Measurements from ENCODE around the gene DISC1.

DISC1 gene

DNA sequence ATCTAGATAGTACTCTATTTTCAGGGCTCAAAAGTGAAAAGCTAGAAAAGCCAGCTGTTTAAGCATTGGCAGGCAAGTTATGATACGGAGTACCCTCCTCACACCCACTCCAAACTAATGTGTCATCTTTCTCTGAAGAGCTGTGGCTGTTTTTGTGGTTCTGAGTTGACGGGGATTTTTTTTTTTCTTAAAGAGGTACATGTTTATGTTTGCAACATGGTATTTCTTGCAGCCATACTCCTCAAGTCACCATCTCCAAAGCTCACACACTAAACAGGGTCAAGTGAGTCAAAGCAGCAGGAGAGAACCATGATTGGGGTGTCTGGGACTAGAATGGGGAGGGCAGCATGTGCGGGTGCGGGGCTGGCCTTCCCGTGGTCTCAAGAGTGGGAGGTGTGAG lies 347.2 kb downstream of the DISC1 start:
- no peak overlapping the region for H3K4me3 ChIP-seq (ENCODE audit: low read length)
- TF ChIP-seq, protein P1, sequence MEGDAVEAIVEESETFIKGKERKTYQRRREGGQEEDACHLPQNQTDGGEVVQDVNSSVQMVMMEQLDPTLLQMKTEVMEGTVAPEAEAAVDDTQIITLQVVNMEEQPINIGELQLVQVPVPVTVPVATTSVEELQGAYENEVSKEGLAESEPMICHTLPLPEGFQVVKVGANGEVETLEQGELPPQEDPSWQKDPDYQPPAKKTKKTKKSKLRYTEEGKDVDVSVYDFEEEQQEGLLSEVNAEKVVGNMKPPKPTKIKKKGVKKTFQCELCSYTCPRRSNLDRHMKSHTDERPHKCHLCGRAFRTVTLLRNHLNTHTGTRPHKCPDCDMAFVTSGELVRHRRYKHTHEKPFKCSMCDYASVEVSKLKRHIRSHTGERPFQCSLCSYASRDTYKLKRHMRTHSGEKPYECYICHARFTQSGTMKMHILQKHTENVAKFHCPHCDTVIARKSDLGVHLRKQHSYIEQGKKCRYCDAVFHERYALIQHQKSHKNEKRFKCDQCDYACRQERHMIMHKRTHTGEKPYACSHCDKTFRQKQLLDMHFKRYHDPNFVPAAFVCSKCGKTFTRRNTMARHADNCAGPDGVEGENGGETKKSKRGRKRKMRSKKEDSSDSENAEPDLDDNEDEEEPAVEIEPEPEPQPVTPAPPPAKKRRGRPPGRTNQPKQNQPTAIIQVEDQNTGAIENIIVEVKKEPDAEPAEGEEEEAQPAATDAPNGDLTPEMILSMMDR (conservative IDR thresholded peaks at IDR 0.05; ENCODE audit: low read depth, low read length), result no peak
- DNase-seq (ENCODE audit: low read depth), result no peak

DNA sequence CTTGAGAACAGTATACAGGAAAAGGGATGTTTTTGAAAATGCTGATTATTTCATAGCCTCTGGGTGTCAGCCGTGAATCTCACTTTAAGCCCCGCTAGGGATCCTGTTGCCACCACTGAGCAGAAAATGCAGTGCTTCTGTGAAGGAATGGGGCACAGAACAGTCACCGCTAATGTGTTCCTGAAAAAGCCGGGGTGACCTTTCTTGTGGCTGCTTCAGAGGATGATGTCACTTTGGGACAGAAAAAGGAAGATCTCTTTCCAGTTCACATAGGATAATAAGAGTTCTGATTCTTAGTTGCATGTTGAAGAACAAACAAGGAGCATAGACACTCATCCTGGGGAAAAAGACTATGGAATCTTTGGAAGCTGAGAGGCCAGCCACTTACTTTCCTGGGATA lies 349.6 kb downstream of the DISC1 start:
- TF ChIP-seq, protein P1 (conservative IDR thresholded peaks at IDR 0.05; ENCODE audit: low read depth, low read length), result no peak
- no peak for DNase-seq (ENCODE audit: low read depth)
- no peak overlapping the region for H3K4me3 ChIP-seq (ENCODE audit: low read length)

DNA sequence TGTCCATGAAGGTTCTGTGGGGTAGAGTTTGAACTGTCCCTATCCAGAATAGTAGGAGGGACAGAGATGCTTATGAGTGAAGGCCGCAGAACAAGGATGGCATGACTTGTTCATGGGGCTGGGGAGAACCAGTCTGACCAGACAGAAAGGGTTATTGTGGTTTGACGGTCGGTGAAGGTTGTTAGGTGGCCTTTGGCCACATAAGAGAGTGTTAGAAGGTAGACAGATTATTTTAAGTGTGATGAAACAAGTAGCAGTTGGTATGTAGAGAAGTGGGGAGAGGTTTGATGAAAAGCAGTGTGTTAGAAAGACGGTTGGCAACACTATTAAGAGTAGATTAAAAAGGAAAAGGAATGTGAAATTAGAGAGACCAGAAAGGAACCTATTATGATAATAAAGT lies 355.1 kb downstream of the DISC1 start:
- no peak overlapping the region for H3K4me3 ChIP-seq (ENCODE audit: low read length)
- TF ChIP-seq, protein P1 (conservative IDR thresholded peaks at IDR 0.05; ENCODE audit: low read depth, low read length), result no peak
- no peak for DNase-seq (ENCODE audit: low read depth)

DNA sequence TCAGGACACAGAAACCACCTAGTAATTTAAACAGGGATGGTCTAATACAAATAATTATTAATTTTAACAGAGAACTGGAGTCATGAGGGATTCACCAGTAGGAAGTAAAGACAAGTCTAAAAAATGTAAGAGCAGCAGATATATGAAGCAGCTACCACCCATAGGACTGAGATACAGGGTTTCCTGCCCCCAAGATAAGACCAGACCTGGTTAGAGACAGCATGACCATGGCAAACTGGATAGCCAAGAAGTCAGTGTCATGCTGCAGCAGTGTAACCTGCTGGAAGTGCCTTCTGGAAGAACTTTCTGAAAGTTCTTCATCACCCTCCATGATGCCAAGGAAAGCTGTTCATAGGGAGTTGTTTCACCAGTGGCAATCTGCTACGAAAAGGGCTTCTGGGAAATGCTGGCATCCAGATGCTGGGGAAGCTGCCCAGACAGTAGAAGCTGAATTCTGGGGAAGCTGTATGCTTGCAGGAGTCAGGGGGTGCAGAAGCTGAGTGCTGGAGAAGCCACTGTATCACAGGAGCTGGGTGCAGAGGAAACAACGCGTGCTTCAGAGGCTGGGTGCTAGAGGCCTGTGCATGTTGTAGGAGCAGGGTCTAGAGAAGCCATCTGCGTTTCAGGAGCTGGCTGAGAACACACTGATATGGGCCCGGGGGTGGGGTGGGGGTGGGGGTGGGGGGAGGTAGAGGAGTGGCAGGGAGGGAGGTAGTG lies 356.4 kb downstream of the DISC1 start:
- TF ChIP-seq, protein P1 (conservative IDR thresholded peaks at IDR 0.05; ENCODE audit: low read depth, low read length), result no peak
- DNase-seq (ENCODE audit: low read depth), result no peak
- no peak overlapping the region for H3K4me3 ChIP-seq (ENCODE audit: low read length)

DNA sequence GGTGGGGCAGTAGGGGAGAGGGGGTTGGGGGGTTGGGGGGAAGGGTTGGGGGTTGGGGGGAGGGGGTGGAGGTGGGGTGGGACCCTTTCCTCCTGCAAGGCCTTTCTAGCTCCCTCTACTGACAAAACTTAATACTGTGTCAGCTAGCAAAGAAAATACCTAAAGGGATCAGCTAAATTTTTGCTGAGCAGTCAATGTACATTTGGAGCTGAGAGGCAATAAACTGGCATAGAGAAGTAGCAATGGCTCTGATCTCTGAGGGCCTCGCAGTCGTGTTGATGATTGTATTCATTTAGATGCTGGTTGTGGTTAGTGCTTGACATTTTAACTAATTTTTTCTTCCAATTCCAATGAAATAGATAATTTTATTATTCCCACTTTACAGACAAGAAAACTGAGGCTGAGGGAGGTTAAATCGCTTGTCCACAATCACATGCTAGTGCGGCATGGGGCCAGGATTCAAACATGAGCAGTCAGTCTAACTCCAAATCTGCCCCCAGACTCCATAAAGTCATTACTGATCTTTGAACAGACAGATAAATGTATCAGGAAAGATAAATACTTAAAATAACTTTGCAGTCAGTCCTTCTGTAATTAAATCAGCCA lies 357.1 kb downstream of the DISC1 start:
- DNase-seq (ENCODE audit: low read depth), result no peak
- H3K4me3 ChIP-seq (ENCODE audit: low read length), result no peak overlapping the region
- TF ChIP-seq, protein P1 (conservative IDR thresholded peaks at IDR 0.05; ENCODE audit: low read depth, low read length), result peak; percentile 28

DNA sequence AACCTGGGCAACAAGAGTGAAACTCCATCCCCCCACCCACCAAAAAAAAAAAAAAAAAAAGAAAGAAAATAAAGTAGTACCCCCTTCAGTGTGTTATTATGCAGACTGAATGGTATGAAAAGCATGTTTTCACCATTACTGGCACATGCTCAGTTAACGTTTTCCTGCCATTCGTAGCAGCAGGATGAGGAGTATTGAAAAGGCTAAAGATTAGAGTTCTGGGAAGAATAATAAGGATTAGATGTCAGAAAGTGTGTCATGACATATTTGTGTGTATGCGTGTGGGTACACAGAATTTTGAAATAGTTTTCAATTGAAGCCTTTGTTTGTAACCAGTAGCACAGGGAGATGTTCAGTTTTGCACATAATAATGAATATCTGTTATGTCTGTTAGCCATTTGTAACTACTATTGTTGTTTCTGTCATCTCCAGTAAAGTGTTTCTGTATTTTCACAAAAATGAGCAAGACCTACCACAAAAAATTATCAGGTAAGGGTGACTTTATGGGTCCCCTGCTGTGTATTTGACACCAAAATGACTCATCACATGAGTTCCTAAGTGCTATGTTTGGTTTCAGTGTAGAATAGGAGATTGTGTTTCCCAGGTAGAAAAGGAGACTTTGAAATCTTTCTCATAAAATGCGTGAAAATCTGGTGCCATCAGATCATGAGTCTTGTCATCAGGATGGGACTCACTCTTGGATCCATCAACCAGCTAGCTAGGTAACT lies 358.9 kb downstream of the DISC1 start:
- H3K4me3 ChIP-seq (ENCODE audit: low read length), result no peak overlapping the region
- TF ChIP-seq, protein P1 (conservative IDR thresholded peaks at IDR 0.05; ENCODE audit: low read depth, low read length), result no peak
- DNase-seq (ENCODE audit: low read depth), result no peak

Measured in retinal pigment epithelial cell (primary cell).